ENCODE data around the gene TRDN.
"Not testable (repeated sequence)": the region's sequence is repeated elsewhere in the genome, so short reads cannot be mapped to it uniquely, and the experiment has no call there.

Gene TRDN

DNA sequence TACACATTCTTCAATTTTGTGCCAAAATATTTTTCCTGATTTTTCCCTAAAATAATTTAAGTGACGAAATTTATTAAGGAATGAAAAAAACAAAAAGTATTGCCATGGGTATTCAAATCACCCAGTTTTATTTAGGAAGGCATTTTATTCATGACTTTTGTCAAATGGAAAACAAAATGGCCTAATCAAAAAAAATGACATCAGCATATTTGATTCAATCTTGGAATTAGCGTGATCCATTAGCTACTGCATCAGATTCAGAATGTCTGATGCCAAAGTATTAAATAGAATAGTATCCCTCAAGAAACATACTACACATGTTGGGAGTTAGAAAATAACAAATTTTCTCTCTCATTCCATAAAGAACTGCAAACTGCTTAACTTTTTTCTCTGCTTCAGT is 129.2 kb downstream of the TRDN start:
- DNase-seq (ENCODE audit: low read depth), result no peak

DNA sequence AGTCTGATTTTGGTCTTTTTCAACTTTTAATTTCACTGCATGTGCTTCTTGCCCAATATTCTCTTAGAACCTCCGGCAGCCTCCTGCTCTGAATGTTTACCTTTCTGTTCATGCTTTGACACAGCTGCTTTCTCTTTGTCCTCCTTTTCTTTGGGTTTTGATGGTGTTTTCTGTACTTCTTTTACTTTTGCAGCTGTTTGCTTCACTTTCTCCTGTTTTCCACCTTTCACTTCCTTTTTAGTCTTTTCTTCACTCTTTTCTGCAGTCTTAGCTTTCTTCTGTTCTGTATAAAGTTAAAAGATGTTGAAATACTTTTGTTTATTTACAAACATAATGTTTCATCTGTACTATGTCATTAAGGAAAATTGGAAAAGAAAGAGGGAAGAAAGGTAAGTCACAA is 133.1 kb downstream of the TRDN start:
- no peak for DNase-seq (ENCODE audit: low read depth)

DNA sequence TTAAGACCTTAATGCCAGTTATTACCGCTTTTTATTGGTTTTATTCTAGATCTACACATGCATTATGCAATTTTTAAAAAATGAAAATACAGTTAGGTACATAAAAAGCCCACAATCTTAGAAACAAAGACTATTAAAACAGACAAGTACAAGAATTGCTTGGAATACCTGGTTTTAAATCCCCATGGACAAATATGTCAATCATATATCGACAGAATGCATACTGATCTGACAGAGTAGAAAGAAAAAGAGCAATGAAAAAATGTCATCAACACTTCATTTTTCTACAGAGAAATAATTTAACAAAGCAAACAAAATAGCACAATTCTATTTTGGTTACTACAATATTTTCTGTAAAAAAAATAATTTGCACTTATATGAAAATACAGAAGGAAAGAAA is 139.7 kb downstream of the TRDN start:
- no peak for DNase-seq (ENCODE audit: low read depth)

DNA sequence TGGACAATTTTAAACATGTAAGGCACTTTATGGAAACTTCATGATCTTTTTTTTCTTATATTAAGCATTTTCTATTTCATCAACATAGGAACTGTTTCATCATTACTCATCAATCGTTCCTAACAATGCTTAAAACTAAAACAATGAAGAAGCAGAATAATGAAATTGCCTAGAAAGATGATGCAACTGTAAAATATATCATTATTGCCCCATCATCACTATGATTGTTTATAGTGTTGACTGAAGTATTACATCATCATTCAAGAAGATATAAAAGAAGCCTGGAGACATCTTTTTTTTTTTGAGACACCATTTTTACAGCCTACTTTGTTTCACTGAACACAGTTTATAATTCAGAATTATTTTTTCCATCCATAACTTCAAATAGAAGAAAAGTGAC is 147.2 kb downstream of the TRDN start:
- no peak for DNase-seq (ENCODE audit: low read depth)

DNA sequence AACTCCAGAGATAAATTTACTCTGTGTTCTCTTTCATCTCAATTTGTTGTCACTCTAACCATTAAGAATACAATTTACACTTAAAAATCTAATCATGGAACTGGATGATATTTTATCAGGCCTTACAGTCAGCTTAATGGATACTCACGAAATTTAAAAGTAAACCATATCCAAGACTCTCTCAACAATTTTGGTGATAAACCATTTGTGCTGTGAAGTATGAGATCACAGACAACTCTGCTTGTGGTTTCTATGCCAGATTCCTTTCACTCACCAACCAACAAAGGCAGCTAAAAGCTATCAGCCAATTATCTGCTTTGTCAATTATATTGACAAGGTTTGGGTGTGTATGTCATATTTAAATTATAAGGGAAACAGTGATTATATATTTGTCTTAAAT is 155.8 kb downstream of the TRDN start:
- DNase-seq (ENCODE audit: low read depth), result no peak

DNA sequence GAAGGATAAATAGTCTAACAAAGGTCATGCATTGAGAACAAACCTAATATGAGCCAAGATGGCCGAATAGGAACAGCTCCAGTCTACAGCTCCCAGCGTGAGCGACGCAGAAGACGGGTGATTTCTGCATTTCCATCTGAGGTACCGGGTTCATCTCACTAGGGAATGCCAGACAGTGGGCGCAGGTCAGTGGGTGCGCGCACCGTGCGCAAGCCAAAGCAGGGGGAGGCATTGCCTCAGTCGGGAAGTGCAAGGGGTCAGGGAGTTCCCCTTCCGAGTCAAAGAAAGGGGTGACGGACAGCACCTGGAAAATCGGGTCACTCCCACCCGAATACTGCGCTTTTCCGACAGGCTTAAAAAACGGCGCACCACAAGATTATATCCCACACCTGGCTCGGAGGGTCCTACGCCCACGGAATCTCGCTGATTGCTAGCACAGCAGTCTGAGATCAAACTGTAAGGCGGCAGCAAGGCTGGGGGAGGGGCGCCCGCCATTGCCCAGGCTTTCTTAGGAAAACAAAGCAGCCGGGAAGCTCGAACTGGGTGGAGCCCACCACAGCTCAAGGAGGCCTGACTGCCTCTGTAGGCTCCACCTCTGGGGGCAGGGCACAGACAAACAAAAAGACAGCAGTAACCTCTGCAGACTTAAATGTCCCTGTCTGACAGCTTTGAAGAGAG is 164.6 kb downstream of the TRDN start:
- DNase-seq (ENCODE audit: low read depth), result not testable (repeated sequence)

DNA sequence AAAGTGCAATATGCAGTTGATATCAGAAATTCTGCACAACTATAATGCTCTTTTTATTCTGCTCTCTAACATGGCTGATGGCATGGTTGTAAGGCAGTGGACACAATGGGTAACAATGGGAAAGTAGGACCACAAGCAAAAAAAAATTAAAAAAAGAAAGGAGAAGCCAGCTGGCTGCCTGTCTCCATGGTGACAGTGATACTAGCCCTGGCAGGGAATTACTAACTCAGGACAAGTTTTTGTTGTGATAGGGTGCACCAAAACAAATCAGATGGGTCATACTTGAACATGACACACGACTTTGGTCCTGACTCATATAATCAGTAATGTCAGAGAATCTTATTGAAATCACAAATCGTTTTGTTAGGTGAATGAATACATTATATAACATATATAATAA is 169.4 kb downstream of the TRDN start:
- DNase-seq (ENCODE audit: low read depth), result no peak

DNA sequence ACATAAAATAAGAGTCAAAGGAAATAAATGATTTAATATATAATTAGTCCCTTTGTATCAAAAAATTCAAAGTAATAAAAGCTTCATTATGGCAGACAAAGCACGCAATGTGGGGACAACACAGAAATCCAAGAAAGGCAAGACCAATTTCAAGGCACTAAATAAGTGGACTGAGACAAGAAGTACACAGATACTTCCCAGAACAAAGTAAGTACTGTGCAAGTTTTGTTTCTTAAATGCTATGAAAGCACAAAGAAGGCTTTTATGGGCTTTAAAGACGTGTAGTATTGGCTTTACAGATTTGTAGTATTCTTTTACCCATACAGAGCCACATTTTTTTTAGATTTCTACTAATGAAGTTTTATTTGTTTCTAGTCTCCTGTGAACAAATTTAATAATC is 174.6 kb downstream of the TRDN start:
- DNase-seq (ENCODE audit: low read depth), result no peak

DNA sequence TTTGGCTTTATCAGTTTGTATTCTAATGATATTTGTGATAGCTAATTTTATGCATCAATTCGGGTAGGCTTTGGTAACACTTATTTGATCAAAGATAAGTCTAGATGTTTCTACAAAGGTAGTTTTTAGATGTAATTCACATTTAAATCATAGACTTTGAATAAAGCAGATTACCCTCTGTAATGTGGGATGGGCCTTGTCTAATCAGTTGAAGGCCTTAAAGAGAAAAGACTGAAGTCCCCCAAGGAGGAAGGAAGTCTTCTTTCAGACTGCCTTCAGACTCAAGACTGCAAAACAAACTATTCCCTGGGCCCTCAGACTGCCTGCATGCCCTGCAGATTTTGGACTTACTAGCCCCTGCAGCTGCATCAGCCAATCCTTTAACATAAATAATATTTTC is 178.5 kb downstream of the TRDN start:
- no peak for DNase-seq (ENCODE audit: low read depth)

DNA sequence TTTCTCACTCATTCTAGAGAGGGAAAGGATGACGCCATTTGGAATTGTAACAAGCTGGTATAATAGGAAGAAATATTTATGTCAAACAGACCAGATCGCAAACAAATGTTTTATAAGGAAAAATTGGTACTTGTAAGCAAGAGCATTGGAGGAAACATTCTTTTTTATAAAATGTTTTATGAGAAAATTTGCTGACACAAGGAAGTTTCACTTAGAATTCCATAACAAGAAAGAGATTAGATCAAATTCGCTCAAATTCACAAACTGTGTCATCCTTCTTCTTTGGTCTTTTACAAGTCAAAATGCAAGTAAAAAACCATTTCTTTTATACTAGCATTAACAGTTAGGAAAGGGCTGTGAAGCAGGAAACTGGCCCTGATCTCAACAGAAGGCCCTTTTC is 179.9 kb downstream of the TRDN start:
- DNase-seq (ENCODE audit: low read depth), result no peak

DNA sequence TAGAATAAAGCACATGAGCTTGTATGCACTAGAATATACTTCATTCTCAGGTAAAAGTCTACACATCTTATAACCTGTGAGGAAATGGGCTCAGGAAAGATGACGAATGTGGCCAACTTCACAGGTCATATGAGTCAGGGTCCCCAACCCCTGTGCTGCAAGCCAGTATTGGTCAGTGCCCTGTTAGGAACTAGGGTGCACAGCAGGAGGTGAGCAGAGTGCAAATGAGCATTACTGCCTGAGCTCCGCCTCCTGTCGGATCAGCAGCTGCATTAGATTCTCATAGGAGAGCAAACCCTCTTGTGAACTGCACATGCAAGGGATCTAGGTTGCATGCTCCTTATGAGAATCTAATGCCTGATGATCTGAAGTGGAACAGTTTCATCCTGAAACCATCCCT is 182.3 kb downstream of the TRDN start:
- DNase-seq (ENCODE audit: low read depth), result no peak

DNA sequence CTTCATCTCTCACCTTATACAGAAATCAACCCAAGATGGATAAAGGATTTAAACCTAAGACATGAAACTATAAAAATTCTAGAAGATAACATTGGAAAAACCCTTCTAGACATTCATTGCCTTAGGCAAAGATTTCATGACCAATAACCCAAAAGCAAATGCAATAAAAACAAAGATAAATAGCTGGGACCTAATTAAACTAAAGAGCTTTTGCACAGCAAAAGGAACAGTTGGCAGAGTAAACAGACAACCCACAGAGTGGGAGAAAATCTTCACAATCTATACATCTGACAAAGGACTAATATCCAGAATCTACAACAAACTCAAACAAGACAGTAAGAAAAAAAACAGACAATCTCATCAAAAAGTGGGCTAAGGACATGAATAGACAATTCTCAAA is 183.7 kb downstream of the TRDN start:
- DNase-seq (ENCODE audit: low read depth), result not testable (repeated sequence)

DNA sequence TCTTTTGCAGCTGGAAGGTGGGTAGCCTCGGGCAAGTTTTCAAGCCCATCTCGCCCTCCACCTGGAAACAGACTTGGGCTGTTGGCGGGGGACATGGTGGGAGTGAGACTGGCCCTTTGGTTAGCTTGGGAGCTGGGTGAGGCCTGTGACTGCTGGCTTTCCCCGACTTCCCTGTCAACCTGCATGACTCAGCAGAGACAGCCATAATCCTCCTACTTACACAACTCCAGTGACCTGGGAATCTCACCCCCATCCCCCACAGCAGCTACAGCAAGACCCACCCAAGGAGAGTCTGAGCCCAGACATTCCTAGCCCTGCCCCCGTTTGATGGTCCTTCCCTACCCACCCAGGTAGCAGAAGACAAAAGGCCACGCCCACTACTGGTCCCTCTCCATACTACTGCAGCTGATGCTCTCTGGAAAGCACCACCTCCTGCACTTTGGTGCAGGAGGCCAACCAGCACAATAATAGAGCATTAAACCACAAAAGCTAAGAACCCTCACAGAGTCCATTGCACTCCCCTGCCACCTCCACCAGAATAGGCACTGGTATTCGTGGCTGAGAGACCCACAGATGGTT is 188.4 kb downstream of the TRDN start:
- no peak for DNase-seq (ENCODE audit: low read depth)

DNA sequence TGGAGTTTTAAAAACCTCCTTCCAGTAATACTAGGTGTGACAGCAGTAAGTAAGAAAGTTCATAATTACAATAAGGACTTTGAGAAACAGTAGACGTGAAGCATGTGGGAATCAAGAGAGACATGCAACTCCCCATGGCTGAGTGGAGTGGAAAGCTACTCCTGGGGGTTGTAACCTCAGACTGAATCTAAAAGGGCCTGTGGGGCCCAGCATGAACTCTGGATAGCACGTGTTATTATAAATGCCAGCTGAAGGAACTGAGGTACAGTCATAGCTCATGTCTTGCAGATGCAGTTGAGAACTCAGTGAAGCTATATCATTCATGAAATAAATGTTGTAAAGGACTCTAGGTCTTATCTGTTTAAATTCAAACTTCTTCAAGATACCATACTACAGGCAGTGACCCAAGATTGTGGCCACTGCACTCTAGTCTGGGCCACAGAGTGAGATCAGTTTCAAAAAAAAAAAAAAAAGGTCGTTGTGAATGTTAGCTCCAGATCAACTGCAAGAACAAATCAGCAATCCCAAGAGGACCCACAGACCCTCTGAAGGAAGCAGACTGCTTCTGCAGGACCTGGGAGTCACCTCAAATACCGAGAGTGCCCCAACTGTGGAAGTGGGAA is 189.3 kb downstream of the TRDN start:
- DNase-seq (ENCODE audit: low read depth), result no peak

DNA sequence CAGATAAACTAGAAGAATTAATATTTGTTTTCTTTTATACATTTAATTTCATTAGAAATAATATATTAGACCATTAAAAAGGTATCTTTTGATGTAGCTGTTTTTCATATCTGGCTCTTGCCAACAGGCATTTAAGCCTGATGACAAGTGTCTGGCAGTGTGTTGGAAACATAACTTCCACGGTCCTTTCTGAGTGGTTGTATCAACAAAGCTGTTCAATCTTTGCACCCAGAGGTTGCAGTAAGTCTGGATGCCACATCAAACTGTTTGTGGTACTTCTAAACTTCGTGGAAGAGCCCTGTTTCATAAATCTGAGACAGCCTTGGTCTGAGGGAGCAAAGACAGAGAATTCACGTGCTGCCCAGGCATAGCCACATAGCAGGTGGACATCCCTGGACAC is 197.4 kb downstream of the TRDN start:
- DNase-seq (ENCODE audit: low read depth), result no peak

DNA sequence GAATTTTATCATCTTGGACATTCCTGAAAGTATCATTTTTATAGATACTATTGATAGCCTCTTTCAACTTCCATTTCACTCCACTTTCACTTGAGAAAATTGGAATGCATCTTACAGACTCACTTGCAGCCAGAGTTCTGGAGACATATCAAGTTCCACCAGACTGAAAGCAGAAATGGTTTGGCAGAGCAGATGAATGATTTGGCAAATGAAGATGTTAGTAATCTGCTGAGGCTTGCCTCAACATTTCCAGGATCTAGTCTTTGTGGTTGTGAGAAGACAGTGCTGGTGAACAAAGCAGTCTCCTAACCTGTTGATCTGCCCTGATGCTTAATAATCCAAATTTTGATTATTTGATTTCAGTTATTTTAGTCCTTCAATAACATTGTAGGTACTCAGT is 202.6 kb downstream of the TRDN start:
- no peak for DNase-seq (ENCODE audit: low read depth)

DNA sequence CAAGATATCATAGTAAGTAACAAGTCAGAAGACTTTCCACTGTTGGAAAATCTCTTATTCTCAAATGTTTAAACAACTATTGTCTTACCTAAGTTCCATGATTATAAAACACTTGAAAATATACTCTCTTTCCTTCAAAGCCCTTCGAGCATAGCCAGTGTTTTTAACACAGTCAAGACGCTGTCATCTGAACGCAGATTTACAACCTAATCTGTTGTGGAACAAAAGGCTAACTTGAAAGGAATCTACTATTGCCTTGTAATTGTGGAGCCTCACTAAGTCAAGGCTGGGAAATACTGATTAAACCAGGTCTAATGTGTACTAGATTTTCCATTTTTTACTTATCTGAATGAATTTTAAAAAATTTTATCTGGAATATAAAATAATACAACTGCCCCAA is 205.8 kb downstream of the TRDN start:
- no peak for DNase-seq (ENCODE audit: low read depth)

DNA sequence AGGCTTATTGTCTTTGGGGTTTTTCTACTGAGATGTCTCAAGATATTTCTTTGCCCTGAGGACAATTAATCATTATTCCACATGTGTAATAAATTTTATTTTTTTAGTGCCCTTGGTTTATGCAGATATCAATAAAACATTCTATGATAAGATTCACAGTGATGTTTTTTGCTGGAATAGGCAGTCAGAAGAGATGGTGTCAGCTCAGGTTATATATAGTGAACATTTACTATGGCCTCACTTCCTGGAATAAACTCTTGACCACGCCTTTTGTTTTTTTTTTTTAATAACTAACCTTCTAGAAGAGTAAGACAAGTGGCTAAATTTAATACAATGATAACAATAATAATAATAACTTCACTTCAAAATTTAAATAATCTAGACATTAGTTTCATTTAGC is 209.7 kb downstream of the TRDN start:
- no peak for DNase-seq (ENCODE audit: low read depth)

DNA sequence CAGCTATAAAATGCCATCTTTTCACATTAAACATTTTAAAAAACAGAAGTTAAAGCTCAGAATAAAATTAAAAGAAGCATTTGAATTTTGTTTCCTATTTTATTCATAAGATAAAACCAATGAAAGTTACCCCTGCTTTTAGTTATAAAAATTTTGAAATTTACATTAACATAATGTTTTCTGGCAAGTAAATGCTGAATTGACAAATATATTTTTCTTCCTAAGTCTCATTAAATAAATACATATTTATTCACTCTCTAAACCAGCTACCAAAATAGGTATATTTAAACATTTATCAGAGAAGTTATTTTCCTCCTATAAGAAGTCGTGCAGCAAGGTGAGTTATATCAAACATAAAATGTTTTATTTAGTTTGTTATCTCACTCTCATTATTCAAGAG is 213.6 kb downstream of the TRDN start:
- DNase-seq (ENCODE audit: low read depth), result no peak

DNA sequence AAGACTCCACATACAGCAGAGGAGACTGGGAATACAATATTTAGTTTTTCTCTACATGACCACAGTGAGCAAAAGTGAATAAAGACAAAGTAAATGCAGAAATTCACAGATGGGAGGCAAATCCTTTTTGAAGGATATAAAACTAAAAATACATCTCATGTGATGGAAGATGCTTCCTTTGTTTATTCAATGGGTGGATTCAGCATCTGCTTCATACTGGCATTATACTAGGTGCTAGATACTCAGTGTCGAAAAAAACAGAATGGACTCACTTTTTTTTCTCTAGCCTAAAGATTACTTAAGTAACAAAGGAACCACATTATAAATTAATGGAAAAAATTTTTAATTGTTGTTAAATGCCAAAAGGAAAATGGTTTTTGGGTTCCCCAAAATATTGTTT is 216.2 kb downstream of the TRDN start:
- DNase-seq (ENCODE audit: low read depth), result no peak

DNA sequence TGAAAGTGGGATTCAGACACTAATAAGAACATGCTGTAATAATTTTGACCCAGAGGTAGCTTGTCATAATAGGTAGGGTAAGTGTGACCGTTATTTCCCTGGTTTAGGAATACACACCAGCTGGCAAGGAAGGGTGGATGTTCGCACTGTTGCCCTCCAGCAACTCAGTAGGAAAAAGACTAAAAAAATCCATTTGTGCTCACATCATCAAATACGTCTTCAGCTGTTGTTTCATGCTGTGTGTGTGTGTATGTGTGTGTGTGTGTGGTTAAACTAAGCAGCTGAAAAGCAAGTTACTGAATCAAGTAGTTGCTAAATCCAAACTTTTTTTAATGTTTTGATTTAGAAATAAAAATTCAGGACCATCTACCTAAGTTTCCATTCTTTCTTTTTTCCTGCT is 218.7 kb downstream of the TRDN start:
- DNase-seq (ENCODE audit: low read depth), result no peak

DNA sequence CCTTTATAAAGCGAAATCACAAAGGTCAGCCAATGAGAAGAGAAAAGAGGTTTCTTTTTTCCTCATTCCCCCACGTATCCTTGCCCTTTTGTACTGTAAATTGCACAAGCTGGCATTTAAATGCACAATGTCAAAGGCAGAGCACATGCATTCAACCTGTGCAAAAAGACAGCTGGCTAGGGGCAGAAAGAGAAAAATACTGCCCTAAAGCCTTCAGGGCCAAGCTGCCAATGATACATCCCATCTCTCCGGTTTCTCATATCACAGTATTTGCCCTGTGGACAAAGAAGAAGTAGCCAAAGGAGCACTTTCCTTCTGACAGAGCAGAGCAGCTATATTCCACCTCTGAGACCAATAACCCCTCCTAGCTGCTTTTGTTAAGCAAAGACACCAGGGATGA is 219.2 kb downstream of the TRDN start:
- no peak for DNase-seq (ENCODE audit: low read depth)

DNA sequence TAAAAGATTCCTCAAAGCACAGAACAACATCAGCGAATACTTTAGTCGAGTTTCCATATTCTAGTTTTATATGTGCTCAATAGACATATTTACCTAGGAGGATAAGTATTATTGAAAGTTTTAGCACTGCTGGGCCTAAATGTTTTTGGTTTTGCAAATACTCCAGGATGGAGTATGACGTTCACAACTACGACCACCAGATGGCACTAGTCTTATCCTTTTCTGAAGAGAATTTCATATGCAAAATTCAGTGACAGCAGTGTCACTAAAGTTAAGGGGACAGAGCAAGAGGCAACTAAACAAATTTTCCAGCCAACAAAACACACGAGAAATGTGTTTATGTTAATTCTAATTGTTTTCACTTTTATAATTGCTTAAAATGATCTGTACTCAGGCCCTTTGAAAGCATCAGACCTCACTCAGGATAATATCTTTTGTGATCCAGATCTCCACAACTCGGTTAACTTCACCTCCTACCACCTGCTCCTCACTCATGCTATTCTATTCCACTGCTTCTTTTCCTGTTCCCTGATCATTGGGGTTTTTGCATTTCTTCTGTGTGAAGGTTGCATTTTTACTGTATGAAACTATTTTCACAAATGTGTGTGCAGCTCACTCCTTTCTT is 220.8 kb downstream of the TRDN start:
- no peak for DNase-seq (ENCODE audit: low read depth)

DNA sequence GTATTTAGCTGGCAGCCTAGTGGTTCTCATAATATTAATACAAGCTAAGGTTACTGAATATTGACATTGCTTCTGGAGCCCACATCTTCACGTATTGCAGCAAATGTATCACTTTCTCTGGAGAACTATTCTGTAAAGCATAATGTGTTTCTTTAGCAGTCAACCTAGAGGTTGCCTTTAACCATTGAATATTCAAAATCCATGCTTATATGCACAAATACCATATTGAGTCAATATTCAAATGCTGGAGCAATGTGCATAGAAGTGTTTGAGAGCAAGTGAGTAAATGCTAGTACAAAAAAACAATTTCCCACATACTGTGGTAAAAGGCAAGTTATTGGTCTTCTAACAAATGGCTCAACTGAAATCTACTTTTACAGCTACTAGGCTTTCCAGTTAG is 231.8 kb downstream of the TRDN start:
- DNase-seq (ENCODE audit: low read depth), result no peak
